Measurements from ENCODE around the gene MUC4. TPM values are rescaled to one million over a fixed set of nuclear protein-coding genes. Genes with fewer than 3 reads are reported as not detected.

The MUC4 gene
- total and polyA plus RNA-seq, 9 of the 15 experiments (the other 6 are each of a cell fraction or from before 2014, with no cell fraction given) = under 0.01 to 0.21 (median 0.10) TPM; not detected in 4

DNA sequence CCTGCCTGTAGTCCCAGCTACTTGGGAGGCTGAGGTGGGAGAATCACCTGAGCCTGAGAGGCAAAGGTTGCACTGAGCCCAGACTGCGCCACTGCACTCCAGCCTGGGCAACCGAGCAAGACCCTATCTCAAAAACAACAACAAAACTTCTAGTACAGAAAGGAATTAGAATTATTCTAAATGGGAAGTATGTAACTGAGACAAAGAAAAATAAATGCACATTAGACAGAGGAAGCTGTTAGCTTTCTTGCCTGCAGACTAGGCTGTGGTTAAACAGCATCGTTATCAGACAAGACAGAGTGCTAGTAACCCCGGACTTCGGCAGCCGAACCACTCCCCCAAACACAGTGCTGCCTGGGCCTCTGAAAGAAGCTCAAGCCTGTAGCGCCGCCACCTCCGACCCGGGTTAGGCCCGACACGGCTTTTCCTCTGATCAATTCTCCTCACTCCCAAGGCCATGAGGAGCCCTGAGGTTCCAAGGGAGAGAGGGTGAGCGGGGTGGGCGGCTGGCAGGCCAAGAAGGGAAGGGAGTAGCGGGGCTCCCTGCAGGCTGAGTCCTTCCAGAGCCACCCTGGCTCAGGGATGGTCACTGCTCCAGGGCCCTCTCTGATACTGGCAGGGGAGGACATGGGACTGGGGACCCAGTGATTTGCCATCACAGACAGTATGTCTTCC is 44.8 kb upstream of the MUC4 start (continued):
- TF ChIP-seq, protein P1, sequence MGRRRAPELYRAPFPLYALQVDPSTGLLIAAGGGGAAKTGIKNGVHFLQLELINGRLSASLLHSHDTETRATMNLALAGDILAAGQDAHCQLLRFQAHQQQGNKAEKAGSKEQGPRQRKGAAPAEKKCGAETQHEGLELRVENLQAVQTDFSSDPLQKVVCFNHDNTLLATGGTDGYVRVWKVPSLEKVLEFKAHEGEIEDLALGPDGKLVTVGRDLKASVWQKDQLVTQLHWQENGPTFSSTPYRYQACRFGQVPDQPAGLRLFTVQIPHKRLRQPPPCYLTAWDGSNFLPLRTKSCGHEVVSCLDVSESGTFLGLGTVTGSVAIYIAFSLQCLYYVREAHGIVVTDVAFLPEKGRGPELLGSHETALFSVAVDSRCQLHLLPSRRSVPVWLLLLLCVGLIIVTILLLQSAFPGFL (CRISPR knock-in tag; IDR thresholded peaks at IDR 0.05) = no peak
- TF ChIP-seq NR1H2 (CRISPR knock-in tag; IDR thresholded peaks at IDR 0.05) (no peak), MAX (CRISPR knock-in tag; IDR thresholded peaks at IDR 0.05) (peak; percentile 56), RBBP5 (IDR thresholded peaks at IDR 0.05; ENCODE audit: borderline replicate concordance, insufficient read depth, low read length, poor library complexity, severe bottlenecking) (no peak), NKRF (IDR thresholded peaks at IDR 0.05; ENCODE audit: borderline replicate concordance) (no peak), THAP7 (CRISPR knock-in tag; IDR thresholded peaks at IDR 0.05) (no peak), MYC (IDR thresholded peaks at IDR 0.05; ENCODE audit: low read depth, low read length) (peak; percentile 50; the same call in 1 of the 2 replicates), MYC (CRISPR knock-in tag; IDR thresholded peaks at IDR 0.05; ENCODE audit: borderline replicate concordance, low read depth) (no peak), KDM1A (IDR thresholded peaks at IDR 0.05) (peak; percentile 38 to 60; a peak in 1 of 4 replicates), SAFB2 (IDR thresholded peaks at IDR 0.05; ENCODE audit: borderline replicate concordance, low read depth, low read length, severe bottlenecking) (no peak), STAG1 (CRISPR knock-in tag; IDR thresholded peaks at IDR 0.05; ENCODE audit: borderline replicate concordance) (no peak), ARID1B (IDR thresholded peaks at IDR 0.05) (peak; percentile 92), HNRNPLL (IDR thresholded peaks at IDR 0.05; ENCODE audit: low read depth, low read length, poor library complexity, severe bottlenecking) (no peak), ZNF280B (CRISPR knock-in tag; IDR thresholded peaks at IDR 0.05) (no peak), ZFPM2 (CRISPR knock-in tag; IDR thresholded peaks at IDR 0.05) (no peak)
- TF ChIP-seq, protein P2, sequence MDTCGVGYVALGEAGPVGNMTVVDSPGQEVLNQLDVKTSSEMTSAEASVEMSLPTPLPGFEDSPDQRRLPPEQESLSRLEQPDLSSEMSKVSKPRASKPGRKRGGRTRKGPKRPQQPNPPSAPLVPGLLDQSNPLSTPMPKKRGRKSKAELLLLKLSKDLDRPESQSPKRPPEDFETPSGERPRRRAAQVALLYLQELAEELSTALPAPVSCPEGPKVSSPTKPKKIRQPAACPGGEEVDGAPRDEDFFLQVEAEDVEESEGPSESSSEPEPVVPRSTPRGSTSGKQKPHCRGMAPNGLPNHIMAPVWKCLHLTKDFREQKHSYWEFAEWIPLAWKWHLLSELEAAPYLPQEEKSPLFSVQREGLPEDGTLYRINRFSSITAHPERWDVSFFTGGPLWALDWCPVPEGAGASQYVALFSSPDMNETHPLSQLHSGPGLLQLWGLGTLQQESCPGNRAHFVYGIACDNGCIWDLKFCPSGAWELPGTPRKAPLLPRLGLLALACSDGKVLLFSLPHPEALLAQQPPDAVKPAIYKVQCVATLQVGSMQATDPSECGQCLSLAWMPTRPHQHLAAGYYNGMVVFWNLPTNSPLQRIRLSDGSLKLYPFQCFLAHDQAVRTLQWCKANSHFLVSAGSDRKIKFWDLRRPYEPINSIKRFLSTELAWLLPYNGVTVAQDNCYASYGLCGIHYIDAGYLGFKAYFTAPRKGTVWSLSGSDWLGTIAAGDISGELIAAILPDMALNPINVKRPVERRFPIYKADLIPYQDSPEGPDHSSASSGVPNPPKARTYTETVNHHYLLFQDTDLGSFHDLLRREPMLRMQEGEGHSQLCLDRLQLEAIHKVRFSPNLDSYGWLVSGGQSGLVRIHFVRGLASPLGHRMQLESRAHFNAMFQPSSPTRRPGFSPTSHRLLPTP (IDR thresholded peaks at IDR 0.05; ENCODE audit: borderline replicate concordance, extremely low read depth, insufficient read length) = no peak

All from K562 (cell line).